GM18505 (cell line): ENCODE measurements around the gene LIPC.

Experiments used
- ATAC-seq: cut with Tn5 transposase; IDR thresholded peaks from one replicate; pipeline ENCODE4 v1.9.1; 2021; ENCODE audit not compliant: unreplicated experiment
- POLR2A ChIP-seq: IDR thresholded peaks from 4 replicates; pipeline ENCODE4 v1.6.1; 2011; ENCODE audit warnings: borderline replicate concordance; ENCODE audit not compliant: insufficient read depth, insufficient read length; ENCODE audit errors: extremely low read depth

Gene LIPC

DNA sequence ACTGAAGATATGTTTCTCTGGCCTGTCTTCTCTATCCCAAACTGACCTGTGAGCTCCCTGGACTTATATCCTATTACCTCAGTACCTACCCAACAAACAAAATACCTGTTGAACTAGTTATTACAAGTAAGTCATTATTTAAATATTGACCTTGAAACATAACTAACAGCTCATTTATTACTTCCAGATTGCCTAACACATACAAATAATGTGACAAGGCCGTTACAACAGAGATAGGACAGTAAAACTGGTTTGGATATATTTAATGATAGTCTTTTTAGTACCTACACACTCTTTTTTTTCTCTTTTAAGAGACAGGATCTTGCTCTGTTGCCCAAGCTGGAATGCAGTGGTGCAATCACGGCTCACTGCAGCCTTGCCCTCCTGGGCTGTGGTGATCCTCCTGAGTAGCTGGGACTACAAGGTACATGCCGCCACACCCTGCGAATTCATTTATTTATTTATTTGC is 172.7 kb downstream of the LIPC start:
- no peak for TF ChIP-seq POLR2A
- ATAC-seq = no peak

DNA sequence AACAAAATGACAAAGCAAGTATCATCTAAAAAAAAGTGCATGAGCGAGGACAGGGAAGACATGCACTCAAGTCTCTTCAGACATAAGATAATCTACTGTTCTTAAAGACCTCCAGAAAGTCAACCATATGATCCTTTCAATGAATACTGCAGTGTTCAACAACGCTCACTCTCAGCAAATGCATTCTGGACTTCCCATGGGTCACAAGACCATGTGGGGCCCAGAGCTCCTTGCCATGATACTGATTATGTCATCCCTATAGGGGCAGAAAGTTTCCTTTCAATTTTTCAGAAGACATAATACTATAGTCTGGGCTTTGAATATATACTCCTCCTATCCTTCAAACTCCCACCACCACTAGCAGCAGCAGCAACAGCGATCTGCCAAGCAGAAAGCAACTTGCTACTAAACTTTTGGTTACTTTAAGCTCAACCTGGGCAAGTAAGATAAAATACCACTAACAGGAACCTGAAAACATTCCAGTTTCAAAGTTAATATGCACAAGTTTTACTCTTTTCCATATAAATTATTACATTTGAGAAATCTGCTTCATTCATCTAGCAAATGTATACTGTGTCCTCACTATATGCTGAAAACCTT is 174.2 kb downstream of the LIPC start:
- no peak for ATAC-seq
- no peak for TF ChIP-seq POLR2A

DNA sequence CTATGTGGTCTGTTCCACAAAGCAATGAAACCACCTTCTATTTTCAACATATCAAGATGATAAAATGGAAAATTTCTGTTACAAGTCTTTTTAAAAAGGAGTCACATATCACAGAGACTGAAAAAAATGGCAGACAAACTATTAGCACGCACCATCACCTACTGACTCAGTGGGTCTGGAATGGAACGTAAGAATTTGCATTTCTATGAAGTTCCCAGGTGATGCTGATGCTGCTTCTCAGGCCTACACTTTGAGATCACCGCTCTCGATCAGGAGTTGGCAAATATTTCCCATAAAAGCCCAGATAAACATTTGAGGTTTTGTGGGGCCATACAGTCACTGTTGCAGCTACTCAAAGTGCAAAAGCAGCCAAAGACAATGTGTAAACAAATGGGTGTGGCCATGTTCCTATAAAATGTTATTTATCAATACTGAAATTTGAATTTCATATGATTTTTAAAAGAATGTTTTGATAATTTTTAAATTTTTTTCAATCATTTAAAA is 174.8 kb downstream of the LIPC start:
- TF ChIP-seq POLR2A = no peak
- ATAC-seq = no peak

DNA sequence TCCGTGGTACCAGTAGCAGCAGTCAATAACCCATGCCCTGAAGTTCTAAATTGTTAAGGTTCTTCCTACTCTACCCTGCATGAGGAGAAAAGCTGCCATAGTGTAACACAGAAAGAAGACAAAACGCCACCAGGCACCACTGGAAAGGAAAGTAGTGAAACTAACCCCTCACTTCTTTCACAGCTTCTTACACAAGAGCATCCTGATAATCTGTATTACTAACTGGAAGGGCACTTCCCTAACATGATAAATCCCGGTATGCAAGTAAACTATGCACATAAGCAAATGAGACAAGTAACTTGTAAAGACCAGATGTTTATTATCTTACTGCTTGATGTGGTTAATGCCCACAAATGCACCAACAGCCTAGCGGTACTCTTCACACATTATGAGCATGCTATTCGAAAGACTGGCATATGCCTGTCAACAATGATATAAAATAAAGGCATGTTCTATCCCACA is 176.4 kb downstream of the LIPC start:
- ATAC-seq = no peak
- TF ChIP-seq POLR2A = no peak

DNA sequence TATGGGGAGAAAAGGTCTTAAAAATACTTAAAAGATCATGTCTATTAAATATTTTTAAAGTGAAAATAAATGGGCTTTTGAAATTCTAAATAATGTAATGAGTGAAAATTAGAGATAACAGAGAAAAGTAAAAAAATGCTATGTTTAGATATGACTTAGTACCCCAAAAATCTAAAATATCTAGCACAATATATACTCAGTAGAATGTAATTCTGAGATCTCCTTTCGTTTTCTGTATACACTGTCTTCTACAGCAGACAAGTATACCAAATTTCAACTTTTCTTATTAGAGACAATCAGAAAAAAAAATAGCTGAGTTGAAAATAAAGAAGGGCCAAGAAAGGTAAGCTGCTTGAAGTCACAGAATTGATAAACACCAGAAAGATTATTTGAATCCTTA is 176.9 kb downstream of the LIPC start:
- ATAC-seq = no peak
- no peak for TF ChIP-seq POLR2A

DNA sequence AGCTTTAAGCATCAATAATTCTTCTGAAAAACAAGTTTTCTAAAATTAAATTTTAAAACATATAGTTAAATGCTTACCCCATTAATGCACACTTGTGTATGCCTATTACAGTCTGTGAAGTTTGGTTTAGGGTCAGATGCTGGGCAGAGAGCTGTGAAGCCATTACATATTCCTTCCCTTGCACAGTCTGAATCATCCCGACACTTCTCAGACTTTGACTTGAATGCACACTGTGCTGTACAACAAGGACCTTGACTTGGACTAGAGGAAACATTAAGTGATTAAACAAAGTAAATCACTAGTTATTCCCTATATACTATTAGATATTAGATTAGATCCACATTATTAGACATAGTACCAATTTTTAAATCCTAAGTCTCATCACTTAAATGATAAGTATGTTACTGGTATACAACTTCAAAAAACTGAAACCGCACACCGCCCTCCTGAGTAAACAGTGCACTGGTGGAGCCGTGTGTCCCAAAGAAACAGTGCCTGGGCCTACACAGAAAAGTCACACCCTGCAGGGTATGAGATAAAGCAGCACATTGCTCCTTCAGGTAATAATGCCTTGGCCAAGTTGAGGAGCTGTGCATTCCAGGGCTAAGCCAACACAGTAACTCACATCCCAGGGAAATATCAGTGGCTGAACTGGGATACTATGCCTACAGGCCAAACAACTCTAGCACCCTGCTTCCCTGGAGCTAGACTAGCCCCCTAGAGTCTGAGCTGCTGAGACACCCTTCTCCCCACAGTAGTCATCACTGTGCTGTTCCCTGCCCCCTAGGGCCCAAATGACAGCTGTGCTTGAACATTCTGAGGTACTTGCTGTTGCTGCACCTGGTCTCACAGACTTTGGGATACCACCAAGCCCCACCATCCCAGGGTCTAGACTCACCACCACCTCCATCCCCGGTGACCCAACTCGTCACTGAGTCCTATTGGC is 180.2 kb downstream of the LIPC start:
- TF ChIP-seq POLR2A = no peak
- no peak for ATAC-seq

DNA sequence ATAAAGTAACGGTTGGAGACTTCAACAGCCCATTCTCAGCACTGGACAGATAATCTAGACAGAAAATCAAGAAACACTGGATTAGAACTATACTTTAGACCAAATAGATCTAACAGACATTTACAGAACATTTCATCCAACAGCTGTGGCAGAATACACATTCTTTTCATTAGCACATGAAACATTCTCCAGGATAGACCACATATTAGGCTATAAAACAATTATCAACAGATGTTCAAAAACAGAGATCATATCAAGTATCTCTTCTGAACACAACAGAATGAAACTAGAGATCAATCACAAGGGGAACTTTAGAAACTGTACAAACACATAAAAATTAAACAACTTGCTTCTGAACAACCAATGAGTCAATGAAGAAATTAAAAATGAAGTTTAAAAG is 184.4 kb downstream of the LIPC start:
- no peak for ATAC-seq
- no peak for TF ChIP-seq POLR2A
